IPS DF 19.7 (cell line): ENCODE measurements around the gene GUCY1A2.
A peak's percentile ranks its signal among the peaks of the same experiment; 100 is the strongest.
"Not testable (repeated sequence)": the region's sequence is repeated elsewhere in the genome, so short reads cannot be mapped to it uniquely, and the experiment has no call there.

Source experiments
- DNase-seq: peaks from one replicate; pipeline ENCODE4 v3.0.0-alpha.2; 2013; ENCODE audit warnings: low read depth, low spot score

The GUCY1A2 gene

GRCh38 chr11:106939157-106939556 lies 79.1 kb downstream of the GUCY1A2 start:
- no peak for DNase-seq

- DNase-seq: no peak
These were observed 81.2 kb downstream of the GUCY1A2 start for GRCh38 chr11:106937111-106937510.

- no peak for DNase-seq
These were observed 93.0 kb downstream of the GUCY1A2 start for GRCh38 chr11:106925245-106925644.

- DNase-seq: no peak
These were observed 97.3 kb downstream of the GUCY1A2 start for GRCh38 chr11:106920899-106921509.

GRCh38 chr11:106917973-106918372 lies 100.3 kb downstream of the GUCY1A2 start:
- DNase-seq: peak; percentile 15

- no peak for DNase-seq
These were observed 103.9 kb downstream of the GUCY1A2 start for GRCh38 chr11:106914409-106914808.

GRCh38 chr11:106913141-106913540 lies 105.1 kb downstream of the GUCY1A2 start:
- DNase-seq: no peak

- no peak for DNase-seq
These were observed 113.5 kb downstream of the GUCY1A2 start for GRCh38 chr11:106904826-106905225.

- no peak for DNase-seq
These were observed 128.6 kb downstream of the GUCY1A2 start for GRCh38 chr11:106889718-106890117.

GRCh38 chr11:106888386-106888785 lies 129.9 kb downstream of the GUCY1A2 start:
- no peak for DNase-seq

GRCh38 chr11:106883693-106884092 lies 134.6 kb downstream of the GUCY1A2 start:
- not testable (repeated sequence) for DNase-seq

- peak; percentile 9 for DNase-seq
These were observed 138.3 kb downstream of the GUCY1A2 start for GRCh38 chr11:106879832-106880546.

- no peak for DNase-seq
These were observed 139.2 kb downstream of the GUCY1A2 start for GRCh38 chr11:106879029-106879428.

- DNase-seq: no peak
These were observed 143.3 kb downstream of the GUCY1A2 start for GRCh38 chr11:106875013-106875412.

GRCh38 chr11:106872246-106872645 lies 146.0 kb downstream of the GUCY1A2 start:
- no peak for DNase-seq

- DNase-seq: no peak
These were observed 160.1 kb downstream of the GUCY1A2 start for GRCh38 chr11:106858200-106858599.

- no peak for DNase-seq
These were observed 161.7 kb downstream of the GUCY1A2 start for GRCh38 chr11:106856566-106856965.

- DNase-seq: no peak
These were observed 163.8 kb downstream of the GUCY1A2 start for GRCh38 chr11:106854429-106854828.

GRCh38 chr11:106853850-106854401 lies 164.3 kb downstream of the GUCY1A2 start:
- DNase-seq: no peak

- no peak for DNase-seq
These were observed 165.5 kb downstream of the GUCY1A2 start for GRCh38 chr11:106852779-106853178.

GRCh38 chr11:106848526-106848925 lies 169.8 kb downstream of the GUCY1A2 start:
- DNase-seq: no peak

GRCh38 chr11:106842134-106842533 lies 176.1 kb downstream of the GUCY1A2 start:
- DNase-seq: no peak

GRCh38 chr11:106840947-106841346 lies 177.3 kb downstream of the GUCY1A2 start:
- no peak for DNase-seq
